OCI-LY3 (cell line): ENCODE data around the gene TTYH3.

Experiments used
- EZH2phosphoT487 ChIP-seq: fragments of 200-600 bp; shearing (Covaris generic); IDR thresholded peaks from 2 replicates; pipeline ENCODE4 v1.6.1; 2018; ENCODE audit warnings: antibody characterized with exemption, mixed run types, low read depth
- TF ChIP-seq, protein P1 (sequence below): fragments of 200-600, 300-600 bp; sonication (generic); IDR thresholded peaks from 2 replicates; pipeline ENCODE4 v1.5.1; 2014; ENCODE audit warnings: antibody characterized with exemption, low read length, low read depth

DNA sequence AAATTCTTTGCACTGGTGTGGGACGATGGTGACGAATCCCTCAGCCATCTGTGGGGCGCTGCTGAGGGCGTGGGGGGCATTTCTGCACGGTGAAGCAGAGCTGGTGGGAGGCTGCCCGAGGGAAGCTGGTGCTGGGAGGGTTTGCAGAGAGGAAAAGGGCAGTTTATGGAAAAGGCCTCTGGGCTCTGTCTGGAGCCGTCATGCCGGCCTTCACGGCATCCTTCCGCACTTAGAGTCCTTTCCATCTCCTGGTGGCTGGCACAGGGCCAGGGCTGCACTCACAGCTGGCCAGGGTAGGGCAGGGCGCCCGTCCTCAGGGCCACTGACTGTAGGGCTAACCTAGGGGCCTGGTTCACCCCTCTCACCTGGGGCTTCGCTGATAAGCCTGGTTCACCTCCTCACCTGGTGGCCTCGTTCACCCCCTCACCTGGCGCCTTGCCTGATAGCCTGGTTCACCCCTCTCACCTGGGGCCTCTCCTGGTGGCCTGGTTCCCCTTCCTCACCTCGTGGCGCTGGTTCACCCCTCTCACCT is 55.6 kb downstream of the TTYH3 start:
- TF ChIP-seq, protein P1, sequence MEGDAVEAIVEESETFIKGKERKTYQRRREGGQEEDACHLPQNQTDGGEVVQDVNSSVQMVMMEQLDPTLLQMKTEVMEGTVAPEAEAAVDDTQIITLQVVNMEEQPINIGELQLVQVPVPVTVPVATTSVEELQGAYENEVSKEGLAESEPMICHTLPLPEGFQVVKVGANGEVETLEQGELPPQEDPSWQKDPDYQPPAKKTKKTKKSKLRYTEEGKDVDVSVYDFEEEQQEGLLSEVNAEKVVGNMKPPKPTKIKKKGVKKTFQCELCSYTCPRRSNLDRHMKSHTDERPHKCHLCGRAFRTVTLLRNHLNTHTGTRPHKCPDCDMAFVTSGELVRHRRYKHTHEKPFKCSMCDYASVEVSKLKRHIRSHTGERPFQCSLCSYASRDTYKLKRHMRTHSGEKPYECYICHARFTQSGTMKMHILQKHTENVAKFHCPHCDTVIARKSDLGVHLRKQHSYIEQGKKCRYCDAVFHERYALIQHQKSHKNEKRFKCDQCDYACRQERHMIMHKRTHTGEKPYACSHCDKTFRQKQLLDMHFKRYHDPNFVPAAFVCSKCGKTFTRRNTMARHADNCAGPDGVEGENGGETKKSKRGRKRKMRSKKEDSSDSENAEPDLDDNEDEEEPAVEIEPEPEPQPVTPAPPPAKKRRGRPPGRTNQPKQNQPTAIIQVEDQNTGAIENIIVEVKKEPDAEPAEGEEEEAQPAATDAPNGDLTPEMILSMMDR = no peak
- no peak for TF ChIP-seq EZH2phosphoT487
